Ramos (cell line): ENCODE data around the gene DLG4.
"Not testable (repeated sequence)": the region's sequence is repeated elsewhere in the genome, so short reads cannot be mapped to it uniquely, and the experiment has no call there.

ENCODE experiments used
- in situ Hi-C: fragments of 300-500 bp; cut with MboI; formaldehyde crosslinking; loops from one replicate; pipeline ENCODE4 v1.14.3; 2022; ENCODE audit warnings: low sequenced_read_pairs; ENCODE audit not compliant: unreplicated experiment

DLG4 gene

GRCh38 chr17:7196651-7197401 lies 22.8 kb downstream of the DLG4 start:
- in situ Hi-C loops, result no loop called here

- in situ Hi-C loops, result no loop called here
These were observed 23.7 kb downstream of the DLG4 start for GRCh38 chr17:7195971-7196370.

- in situ Hi-C loops, result no loop called here
These were observed 27.2 kb downstream of the DLG4 start for GRCh38 chr17:7192271-7192937.

GRCh38 chr17:7191571-7192270 lies 27.9 kb downstream of the DLG4 start:
- in situ Hi-C loops, result no loop called here

GRCh38 chr17:7191069-7191468 lies 28.6 kb downstream of the DLG4 start:
- in situ Hi-C loops, result no loop called here

GRCh38 chr17:7190276-7190917 lies 29.2 kb downstream of the DLG4 start:
- in situ Hi-C loops, result no loop called here

- in situ Hi-C loops, result no loop called here
These were observed 33.4 kb downstream of the DLG4 start for GRCh38 chr17:7186241-7186640.

- in situ Hi-C loops, result no loop called here
These were observed 35.0 kb downstream of the DLG4 start for GRCh38 chr17:7184647-7185046.

- in situ Hi-C loops, result no loop called here
These were observed 35.5 kb downstream of the DLG4 start for GRCh38 chr17:7184091-7184488.

GRCh38 chr17:7183433-7184090 lies 36.1 kb downstream of the DLG4 start:
- in situ Hi-C loops, result no loop called here

- in situ Hi-C loops, result not testable (repeated sequence)
These were observed 37.5 kb downstream of the DLG4 start for GRCh38 chr17:7182101-7182500.

GRCh38 chr17:7179317-7180254 lies 40.0 kb downstream of the DLG4 start, which contains the start of gene ASGR1:
Gene ASGR1 (minus strand): TSS chr17:7179370. CDS start chr17:7178563, 807 bp downstream.
- in situ Hi-C loops, result no loop called here

GRCh38 chr17:7178973-7179316 lies 40.7 kb downstream of the DLG4 start:
- in situ Hi-C loops, result no loop called here

- in situ Hi-C loops, result no loop called here
These were observed 41.6 kb downstream of the DLG4 start for GRCh38 chr17:7177954-7178477.

- in situ Hi-C loops, result no loop called here
These were observed 42.3 kb downstream of the DLG4 start for GRCh38 chr17:7177191-7177953.

- in situ Hi-C loops, result no loop called here
These were observed 42.8 kb downstream of the DLG4 start for GRCh38 chr17:7176841-7177190.

- in situ Hi-C loops, result no loop called here
These were observed 43.4 kb downstream of the DLG4 start for GRCh38 chr17:7176107-7176840.

GRCh38 chr17:7175330-7175733 lies 44.3 kb downstream of the DLG4 start:
- in situ Hi-C loops, result no loop called here
